Renal cortical epithelial cell (primary cell): Measurements from ENCODE around the gene ASNSD1. TPM values are rescaled to one million over a fixed set of nuclear protein-coding genes. Genes with fewer than 3 reads are reported as not detected.
A peak's percentile ranks its signal among the peaks of the same experiment; 100 is the strongest.
"Not testable (repeated sequence)": the region's sequence is repeated elsewhere in the genome, so short reads cannot be mapped to it uniquely, and the experiment has no call there.

ENCODE experiments used
- DNase-seq: peaks from one replicate; pipeline ENCODE4 v3.0.0-alpha.2; 2011; ENCODE audit warnings: low read depth
- total RNA-seq: library from RNA; depleted of rRNA; stranded (reverse); fragments of >200 nt; gene quantifications from 2 replicates; pipeline ENCODE4 v1.2.3, GENCODE V29; 2014

The ASNSD1 gene
- total RNA-seq, 1 donor from 2014 or later, result 64.9 TPM

DNA sequence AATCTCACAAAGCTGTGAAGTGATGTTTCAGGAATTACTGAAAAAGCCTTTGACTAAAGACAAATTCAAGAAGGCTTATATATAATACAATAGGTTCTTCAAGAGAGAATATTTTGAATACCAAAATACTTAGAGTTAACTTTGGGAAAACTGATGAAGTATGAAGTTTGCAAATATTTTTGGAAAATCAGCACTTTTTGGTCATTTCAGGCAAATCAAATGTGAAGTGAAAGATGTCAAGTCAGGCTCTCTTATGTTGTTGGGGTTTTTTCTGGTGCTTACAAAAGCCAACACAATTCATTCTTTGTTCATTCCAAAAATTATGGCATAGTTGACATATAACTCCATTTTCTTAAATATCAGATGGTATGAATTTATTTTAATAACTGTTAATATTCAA lies 14.7 kb upstream of the ASNSD1 start:
- DNase-seq, result no peak

DNA sequence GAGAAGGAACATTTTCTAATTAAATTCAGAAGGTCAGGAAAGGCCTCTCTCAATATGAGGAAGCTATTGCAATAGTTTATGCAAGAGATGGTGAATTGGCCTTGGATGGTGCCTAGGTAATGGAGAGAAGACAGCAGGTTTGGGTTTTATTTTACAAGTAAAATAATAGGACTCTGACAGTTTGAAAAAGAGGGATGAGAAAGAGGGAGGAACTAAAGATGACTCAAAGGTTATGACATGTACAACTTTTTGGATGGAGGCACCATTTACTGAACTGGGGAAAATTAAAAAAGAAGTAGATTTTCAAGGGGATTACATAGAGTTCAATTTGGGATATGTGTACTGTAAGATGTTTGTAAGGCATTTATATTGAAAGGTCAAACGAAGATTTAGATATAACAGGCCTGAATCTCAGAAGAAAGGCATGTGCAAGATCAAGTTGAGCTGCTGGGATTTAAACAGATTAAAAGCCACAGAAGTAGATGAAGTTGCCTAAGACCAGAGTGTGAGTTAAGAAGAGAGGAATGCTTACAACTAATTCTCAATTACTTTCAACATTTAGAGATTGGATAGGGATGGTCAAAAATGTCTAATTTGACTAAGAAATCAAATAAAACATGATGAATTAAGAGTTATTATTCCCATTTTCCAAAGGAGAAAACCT lies 12.3 kb upstream of the ASNSD1 start:
- no peak for DNase-seq

DNA sequence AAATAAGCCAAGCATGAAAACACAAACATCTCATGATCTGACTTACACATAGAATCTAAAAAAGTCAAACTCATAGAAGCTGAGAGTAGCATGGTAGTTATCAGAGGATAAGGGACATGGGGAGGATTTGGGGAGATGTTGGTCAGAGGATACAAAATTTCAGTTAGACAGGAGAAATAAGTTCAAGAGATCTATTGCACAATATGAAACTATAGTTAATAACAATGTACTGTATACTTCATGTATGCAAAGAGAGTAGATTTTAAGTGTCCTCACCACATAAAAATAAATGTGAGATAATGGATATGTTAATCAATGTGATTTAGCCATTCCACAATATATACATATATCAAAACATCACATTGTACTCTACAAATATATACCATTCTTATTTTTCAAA lies 10.0 kb upstream of the ASNSD1 start:
- DNase-seq, result no peak

DNA sequence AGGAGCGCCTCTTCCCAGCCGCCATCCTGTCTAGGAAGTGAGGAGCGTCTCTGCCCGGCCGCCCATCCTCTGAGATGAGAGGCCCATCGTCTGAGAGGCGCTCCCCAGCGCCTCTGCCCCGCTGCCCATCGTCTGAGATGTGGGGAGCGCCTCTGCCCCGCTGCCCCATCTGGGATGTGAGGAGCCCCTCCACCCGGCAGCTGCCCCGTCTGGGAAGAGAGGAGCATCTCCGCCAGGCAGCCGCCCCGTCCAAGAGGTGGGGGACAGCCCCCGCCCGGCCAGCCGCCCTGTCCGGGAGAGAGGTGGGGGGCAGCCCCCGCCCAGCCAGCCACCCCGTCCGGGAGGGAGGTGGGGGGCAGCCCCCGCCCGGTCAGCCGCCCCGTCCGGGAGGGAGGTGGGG lies 7.8 kb upstream of the ASNSD1 start:
- DNase-seq, result not testable (repeated sequence)

DNA sequence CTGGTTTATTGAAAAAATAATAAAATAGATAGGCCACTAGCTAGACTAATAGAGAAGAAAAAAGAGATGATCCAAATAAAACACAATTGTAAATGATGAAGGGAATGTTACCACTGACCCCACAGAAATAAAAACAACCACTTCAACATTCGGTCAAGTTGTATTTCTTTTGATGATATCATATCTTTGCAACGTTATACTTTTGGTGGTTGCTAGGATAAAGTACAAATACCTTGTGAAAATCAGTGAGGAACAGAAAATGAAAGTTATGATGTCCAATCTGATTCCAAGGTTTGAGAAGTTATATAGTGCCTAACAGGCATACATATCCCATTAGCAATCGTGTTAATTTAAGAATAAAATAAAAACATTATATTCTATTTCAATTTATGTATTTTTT lies 6.6 kb upstream of the ASNSD1 start:
- no peak for DNase-seq

DNA sequence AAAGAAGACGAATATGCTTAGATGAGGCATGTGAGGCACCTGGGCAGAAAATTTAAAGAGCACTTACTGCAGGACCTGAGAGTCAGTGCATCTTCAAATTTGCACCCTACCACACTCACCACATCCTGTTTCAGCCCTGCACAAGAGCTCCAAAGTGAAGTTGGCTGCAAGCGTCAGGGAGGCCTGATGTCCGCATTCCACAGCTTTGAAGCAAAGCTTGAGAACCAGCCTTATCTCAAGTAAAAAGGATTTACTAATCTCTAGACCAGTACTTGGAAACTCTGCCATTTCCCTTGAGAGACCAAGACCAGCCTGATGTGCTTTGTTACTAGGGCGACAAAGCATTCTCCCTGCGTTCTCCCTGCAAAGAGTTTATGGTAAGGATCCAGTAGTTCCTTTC lies 3.4 kb upstream of the ASNSD1 start:
- DNase-seq, result no peak

DNA sequence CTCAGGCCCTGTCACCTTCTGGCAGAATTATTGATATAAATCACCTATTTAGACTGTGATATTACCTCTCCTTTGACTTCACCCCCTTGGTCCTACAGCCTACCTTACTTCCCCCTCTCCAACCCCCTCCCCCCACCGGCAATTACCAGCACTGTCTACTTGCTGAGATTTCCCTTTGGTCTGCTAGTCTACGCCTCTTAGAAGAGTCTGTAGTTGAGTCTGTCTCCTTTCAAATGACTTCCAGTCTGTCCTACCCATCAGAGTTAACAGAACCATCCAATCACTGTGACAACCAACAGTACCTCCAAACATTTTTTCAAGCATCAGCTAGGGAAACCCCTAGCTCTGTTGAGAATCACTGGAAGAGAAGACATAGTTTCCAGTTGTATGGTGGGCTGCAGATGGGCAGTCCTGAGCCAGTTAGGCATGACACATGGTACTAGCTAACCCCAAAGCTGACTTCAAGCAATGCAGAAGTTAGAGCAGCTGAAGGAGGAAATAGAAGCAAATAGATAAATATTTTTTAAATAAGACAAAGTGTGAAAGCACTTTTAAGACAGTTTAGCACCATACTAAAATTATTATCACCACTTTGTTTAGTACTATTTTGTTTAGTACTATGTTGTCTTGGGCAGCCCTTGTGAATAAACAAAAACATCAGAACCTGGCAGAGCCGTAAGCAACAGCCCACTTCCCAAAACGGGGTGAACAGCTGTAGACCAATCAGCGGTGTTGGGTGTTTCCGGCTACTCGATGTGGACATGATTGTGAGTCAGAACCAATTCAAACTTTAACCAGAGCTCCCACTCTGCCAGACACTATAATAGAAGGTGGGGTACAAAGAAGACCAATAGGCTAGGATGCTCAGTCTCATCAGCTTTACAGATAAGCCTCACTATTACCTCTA lies 2.7 kb upstream of the ASNSD1 start:
- no peak for DNase-seq

DNA sequence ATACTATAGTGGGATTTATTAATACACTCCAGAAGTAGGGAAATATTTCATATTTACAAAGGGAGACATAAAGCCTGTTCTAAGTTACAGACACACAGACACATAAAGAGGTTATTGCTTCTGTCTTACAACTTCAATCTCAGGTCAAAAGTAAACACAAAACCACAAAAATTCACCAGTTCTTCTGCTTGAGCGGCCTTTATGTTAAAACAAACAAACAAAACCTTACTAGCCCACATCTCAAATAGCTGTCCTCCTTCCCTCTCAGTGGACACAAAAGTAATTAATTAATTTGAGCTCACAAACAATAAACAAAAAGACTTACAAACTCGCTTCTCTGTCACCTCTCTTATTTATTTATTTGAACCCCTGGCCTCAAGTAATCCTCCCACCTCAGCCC lies 1.5 kb upstream of the ASNSD1 start:
- peak; percentile 59 for DNase-seq

DNA sequence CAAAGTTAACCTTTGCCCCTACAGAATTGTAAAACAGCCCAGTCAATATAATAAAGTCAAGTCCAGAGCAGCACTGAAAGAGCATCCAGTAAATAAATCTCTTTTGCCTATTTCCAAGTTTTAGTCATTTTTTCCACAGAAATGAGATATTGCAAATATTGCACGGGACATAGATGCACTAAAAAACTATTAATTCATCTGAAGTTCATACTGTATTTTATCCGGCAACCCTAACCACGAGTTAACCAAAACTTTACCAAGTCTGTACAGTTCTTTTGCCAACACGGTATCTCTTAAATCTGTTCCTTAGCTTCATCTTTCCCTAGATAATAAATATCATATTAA lies 484 bp upstream of the ASNSD1 start:
- no peak for DNase-seq

DNA sequence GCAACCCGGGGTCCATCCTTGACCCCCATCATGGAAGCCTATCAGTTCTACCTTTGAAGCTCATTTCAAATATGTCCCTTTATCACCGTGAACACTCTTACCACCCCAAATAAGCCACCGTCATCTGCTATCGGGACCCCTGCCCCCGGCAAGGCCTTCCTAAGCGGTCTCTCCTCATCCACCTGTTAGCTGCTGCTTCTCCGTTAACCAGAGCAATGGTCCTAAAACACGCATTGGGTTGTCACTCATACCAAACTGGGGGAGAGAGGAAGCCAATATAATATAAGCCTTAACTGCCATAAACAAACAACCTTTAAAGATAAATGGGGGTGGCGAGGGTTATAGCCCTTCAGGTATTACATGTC lies 680 bp downstream of the ASNSD1 start:
- DNase-seq, result no peak

DNA sequence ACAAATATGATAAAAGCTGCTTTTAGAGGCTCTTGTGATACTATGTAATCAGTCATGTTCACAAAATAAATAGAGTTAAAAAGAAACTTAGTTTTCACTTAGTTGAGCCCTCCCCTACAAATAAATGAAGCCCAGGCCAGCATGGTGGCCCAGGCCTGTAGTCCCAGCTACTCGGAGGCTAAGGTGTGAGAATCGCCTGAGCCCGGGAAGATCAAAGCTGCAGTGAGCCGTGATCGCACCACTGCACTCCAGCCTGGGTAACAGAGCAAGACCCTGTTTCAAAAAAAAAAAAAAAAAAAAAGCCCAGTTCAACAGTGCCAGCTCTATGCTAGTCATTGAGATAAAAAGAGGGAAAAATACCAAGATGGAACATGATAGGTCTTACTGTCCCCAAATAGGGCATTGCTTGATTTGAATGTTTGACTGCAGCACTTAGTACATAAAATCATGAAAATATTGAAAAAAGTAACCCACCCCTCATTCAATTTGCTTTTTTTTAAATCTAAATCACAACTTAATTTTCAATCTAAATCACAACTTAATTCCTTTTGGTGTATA lies 1.5 kb downstream of the ASNSD1 start:
- DNase-seq, result no peak

DNA sequence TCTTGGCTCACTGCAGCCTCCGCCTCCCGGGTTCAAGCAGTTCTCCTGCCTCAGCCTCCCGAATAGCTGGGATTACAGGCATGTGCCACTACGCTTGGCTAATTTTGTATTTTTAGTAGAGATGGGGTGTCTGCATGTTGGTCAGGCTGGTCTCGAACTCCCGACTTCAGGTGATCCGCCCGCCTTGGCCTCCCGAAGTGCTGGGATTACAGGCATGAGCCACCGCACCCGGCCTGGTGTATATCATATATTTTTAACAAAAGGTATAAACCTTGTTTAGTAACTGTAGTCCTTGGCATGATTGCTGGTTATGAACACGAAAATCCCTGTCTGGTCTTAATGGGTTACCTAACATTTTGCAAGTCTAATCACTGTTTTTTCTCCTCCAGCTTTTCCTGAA lies 2.1 kb downstream of the ASNSD1 start:
- not testable (repeated sequence) for DNase-seq

DNA sequence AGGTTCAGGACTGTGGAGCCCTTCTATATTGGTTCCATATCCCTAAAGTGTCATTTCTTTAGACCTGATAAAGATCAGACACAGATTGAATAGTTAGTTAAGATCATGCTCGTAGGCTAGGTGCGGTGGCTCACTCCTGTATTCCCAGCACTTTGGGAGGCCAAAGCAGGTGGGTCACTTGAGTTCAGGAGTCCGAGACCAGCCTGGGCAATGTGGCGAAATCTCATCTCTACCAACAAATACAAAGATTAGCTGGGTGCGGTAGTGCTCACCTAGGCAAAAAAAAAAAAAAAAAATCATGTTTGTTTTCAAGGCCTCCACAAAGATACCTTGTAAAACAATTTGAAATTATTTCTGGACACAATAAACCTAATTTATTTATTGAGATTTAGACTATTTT lies 8.7 kb downstream of the ASNSD1 start:
- no peak for DNase-seq

DNA sequence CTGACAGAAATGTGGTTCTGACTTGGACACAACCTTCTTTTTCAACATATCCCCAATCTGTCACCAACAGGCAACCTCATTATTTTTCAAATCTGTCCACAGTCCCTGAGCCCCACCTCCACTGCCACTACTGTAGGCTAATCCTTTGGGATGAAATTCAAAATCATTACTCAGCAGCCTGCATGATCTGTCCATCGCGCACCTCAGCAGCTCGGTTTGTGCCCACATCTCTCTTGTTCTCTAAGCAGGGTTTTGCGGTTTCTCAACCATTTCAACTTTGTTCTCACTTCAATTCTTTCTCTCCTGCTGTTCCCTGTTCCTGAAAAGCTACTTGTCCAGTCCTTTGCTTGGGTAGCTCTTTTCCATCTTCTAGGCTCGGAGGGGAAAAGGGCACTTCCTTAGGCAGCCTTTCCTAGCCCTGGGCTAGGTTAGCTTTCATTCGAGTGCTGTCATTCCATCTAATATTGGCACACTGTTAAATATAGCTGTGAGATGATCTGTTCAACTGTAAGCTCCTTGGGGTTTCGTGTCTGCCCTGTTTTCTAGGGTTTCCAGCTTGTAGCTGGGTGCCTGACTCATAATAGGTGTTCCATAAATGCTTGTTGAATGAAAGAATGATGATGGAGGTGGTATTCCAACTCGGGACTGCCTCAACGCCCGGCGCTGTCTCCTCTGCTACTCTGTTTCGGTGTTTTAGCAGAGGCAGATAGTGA lies 12.6 kb downstream of the ASNSD1 start:
- no peak for DNase-seq

DNA sequence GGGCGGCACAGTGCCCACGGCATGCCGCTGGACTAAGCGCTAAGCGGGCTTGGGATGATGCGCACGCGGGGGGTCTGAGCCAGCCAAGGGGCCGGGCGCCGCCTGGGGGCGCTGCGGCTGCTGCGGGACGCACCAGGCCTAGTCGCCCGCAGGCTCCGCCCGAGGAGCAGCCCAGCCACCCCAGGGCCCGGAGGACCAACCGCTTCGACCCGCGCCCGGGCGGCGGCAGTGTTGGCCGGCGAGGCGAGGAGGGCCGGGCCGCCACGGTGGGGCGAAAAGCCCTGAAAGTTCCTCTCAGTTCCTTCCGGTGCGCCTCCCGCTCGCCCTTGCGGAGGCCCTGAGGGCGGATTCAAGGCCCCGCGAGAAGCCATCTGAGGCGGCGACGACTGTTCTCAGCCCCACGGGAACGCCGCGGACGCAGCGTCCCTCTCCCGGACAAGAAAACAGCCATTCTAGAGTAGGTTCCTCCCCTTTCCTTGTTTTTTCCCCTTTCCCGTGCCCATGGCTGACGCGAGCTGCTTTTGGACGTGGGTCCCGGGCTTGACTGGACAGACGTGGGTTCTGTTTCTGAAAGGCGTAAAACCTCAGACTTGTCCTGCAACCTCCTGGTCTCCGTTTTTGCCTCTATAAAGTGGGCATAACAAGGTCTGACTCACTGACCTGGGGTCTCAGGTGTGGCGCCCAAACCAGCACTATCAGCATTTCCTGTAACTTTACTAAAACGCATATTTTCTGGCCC lies 13.3 kb downstream of the ASNSD1 start, which contains the start of gene ANKAR:
ANKAR (plus strand) TSS at position 297 of the 739 bp plus-strand sequence. CDS start 1,821 bp downstream, outside the sequence.
- DNase-seq, result peak; percentile 65

DNA sequence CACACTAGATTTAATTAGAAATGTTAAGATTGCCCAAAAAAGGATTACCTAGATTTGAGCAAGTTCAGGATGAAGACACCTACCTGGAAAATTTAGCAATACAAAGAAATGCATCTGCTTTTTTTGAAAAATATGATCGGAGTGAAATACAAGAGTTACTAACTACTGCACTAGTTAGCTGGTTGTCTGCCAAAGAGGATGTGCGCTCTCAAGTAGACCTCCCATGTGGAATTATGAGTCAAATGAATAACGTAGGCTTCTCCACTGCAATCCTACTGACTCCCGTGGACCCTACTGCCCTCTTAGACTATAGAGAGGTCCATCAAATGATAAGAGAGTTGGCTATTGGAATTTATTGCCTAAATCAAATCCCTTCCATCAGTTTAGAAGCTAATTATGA lies 15.2 kb downstream of the ASNSD1 start:
- DNase-seq, result no peak

DNA sequence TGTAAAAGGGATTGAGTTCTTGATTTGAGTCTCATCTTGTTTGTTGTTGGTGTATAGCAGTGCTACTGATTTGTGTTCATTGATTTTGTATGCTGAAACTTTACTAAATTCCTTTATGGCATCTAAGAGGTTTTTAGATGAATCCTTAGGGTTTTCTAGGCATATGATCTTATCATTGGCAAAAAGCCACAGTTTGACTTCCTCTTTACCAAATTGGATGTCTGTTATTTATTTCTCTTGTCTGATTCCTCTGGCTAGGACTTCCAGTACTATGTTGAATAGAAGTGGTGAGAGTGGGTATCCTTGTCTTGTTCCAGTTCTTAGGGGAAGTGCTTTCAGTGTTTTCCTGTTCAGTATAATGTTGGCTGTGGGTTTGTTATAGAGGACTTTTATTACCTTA lies 18.0 kb downstream of the ASNSD1 start:
- no peak for DNase-seq

DNA sequence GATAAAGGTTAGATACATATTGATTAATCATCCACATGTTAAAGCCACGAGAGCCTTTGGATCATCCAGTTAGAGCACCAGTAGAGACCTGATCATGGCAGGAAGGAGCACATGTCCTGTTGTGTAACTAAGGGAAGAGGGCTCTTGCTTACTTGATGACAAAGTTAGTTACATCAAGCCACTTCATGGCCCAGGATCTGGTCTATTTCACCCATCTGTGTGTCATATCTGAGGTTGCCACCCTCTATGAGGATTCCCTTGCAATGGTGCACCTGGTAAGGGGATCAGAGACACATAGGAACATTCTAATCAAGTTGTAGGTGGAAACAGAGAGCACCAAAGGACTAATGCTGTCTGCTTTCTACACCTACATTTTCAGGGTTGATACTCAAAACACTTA lies 19.9 kb downstream of the ASNSD1 start:
- no peak for DNase-seq

DNA sequence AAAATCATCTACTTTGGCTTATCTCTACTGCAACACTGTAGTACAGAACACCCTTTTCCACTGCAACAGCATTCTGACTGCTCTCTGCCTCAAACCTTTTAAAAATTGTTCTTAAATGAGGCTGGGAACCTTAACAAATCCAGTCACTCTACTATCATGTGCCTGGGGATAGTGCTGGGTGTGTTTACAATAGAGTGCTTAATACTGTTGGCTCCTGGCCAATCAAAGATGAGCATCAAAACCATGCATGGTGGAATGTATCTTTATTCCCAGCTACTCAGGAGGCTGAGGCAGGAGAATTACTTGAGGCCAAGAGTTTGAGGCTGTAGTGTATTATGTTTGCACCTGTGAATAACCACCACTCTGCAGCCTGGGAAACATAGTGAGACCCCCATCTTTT lies 20.6 kb downstream of the ASNSD1 start:
- no peak for DNase-seq

DNA sequence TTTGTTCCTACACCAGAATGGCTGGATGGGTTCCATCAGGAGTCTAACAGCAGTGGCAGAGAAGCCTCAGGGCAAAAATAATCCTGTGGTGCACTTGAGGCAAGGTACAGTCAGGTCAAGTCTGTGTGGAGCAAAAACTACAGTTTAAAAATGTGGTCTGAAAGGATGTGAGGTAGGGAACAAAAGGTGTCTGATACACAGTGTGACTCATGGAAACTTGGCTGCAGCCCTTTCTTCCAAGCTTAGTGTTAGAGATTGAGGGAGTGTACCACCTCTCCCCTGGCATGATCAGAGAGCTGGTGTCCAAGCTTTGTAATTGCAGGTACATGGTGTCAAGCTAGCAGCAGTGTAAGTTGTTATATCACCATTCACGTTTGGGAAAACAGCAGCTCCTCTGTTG lies 22.1 kb downstream of the ASNSD1 start:
- no peak for DNase-seq

DNA sequence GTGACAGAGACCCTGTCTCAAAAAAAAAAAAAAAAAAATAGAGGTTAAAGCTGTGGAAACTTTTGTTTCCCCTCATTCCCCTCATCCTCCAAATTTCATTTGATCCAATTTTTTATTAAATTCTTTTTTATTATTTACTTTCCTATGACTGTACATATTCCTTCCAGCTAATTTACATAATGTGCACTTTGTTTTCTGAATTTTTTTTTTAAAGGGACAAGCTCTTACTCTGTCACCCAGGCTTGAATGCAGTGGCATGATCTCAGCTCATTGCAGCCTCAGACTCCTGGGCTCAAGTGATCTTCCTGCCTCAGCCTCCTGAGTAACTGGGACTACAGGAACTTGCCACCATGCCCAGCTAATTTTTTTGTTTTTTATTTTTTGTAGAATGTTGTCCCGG lies 23.6 kb downstream of the ASNSD1 start:
- DNase-seq, result no peak
